Astrocyte of the cerebellum (primary cell): ENCODE data around the gene GPR142.

Experiments used
- DNase-seq: peaks from one replicate; pipeline ENCODE4 v3.0.0-alpha.2; 2011; ENCODE audit warnings: low read depth
- H3K4me3 ChIP-seq: 2 replicates; pipeline ENCODE4 v1.5.1; 2011; ENCODE audit warnings: mild to moderate bottlenecking, low read depth, low read length, moderate library complexity
- in situ Hi-C: cut with HindIII; loops from 2 replicates; pipeline ENCODE4 v1.10.0; 2017; ENCODE audit warnings: low sequenced_read_pairs
- TF ChIP-seq, protein P1 (sequence below): IDR thresholded peaks from 2 replicates; pipeline ENCODE4 v1.5.1; 2012; ENCODE audit warnings: low read length, low read depth, moderate library complexity, mild to moderate bottlenecking; ENCODE audit errors: missing control alignments

Gene GPR142

DNA sequence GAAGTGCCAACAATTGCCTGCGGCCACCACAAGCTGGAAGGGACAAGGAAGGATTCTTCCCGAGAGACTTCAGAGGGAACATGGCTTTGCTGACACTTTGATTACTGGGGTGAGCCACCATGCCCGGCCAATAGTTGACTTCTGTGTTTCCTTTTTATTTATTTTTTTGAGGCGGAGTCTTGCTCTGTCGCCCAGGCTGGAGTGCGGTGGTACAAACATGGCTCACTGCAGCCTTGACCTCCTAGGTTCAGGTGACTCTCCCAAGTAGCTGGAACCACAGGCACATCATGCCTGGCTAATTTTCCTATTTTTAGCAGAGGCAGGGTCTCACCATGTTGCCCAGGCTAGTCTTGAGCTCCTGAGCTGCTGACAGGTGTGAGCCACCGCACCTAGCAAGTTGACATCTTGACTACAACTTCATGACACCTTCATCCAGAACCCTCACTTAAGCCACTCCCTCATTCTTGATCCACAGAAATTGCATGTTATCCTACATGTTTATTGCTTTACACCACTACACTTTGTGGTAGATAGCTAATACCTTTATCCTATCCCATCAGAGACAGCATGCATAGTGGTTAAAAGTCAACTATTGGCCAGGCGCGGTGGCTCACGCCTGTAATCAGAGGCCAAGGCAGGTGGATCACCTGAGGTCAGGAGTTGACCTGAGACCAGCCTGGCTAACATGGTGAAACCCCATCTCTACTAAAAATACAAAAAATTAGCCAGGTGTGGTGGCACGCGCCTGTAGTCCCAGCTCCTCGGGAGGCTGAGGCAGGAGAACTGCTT, 48.5 kb downstream of the GPR142 start:
- TF ChIP-seq, protein P1, sequence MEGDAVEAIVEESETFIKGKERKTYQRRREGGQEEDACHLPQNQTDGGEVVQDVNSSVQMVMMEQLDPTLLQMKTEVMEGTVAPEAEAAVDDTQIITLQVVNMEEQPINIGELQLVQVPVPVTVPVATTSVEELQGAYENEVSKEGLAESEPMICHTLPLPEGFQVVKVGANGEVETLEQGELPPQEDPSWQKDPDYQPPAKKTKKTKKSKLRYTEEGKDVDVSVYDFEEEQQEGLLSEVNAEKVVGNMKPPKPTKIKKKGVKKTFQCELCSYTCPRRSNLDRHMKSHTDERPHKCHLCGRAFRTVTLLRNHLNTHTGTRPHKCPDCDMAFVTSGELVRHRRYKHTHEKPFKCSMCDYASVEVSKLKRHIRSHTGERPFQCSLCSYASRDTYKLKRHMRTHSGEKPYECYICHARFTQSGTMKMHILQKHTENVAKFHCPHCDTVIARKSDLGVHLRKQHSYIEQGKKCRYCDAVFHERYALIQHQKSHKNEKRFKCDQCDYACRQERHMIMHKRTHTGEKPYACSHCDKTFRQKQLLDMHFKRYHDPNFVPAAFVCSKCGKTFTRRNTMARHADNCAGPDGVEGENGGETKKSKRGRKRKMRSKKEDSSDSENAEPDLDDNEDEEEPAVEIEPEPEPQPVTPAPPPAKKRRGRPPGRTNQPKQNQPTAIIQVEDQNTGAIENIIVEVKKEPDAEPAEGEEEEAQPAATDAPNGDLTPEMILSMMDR, result no peak
- in situ Hi-C loops, result no loop called here
- DNase-seq, result no peak
- H3K4me3 ChIP-seq, result no peak overlapping the region

DNA sequence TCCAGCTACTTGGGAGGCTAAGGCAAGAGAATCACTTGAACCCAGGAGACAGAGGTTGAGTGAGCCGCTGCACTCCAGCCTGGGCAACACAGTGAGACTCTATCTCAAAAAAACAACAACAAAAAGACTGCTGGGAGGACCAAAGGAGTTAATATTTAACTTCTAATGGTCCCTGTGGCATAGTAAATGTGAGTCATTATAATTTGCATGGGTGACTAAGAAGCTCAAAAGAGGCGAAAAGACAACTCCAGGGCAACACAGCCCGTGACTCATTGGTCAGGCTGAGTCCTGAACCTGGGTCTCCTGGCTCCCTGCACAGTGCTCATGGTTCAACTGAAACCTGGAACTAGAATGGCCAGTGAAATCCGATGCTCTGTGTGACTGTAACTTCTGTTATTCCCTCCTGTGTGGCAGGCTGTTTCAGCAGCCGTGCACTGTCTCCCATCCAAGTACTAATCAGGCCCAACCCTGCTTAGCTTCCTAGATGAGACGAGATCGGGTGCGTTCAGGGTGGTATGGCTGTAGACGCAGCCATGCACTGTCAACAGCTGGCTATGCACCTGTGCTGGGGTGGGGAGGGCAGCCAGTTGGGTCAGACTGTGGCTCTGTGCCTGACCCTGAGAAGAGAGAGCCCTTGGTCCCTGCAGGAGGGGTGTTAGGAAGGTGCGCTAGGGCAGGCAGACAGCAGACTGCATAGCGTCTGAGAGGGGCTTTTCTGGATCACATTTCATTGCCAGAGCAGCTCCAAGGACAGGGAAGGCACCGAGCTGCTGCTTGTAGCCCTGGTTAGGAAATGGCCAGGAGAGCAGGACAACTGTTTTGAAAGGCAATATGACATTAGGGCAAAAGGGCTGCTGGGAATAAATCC, 50.1 kb downstream of the GPR142 start:
- in situ Hi-C loops, result no loop called here
- TF ChIP-seq, protein P1, result no peak
- H3K4me3 ChIP-seq, result no peak overlapping the region
- DNase-seq, result no peak

DNA sequence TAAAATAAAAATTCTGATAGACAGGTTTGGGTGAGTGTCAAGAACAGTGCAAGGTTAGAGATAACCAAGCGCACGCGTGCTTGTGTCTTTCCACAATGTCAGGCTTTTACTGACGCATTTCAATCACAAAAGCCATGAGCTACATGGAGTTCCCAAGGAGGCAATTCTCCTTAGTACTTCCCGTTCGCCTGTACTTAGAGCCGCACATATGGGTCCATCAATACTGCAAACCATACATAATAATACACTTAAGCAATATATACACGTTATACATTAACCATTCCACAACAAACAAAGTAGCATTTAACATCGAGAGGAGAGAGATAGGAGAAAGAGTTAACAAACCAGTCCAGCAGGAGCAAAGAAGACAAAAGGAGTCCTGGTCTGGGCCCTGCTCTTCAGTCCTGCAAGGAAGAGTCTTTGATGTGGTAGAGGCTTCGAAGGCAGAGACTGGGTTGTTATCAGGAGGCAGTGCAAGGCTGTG, 52.7 kb downstream of the GPR142 start:
- TF ChIP-seq, protein P1, result no peak

More for the DNA sequence above, 52.7 kb downstream of the GPR142 start:
- in situ Hi-C loops, result no loop called here
- no peak for DNase-seq
- H3K4me3 ChIP-seq, result no peak overlapping the region
